Middle frontal gyrus (tissue), 1 donor: ENCODE data around the gene NSUN5.
"Not testable (repeated sequence)": the region's sequence is repeated elsewhere in the genome, so short reads cannot be mapped to it uniquely, and the experiment has no call there.

Experiments
- DNase-seq: peaks from one replicate; pipeline ENCODE4 v3.0.0-alpha.2; 2015; ENCODE audit warnings: low spot score; ENCODE audit errors: extremely low spot score

NSUN5 gene

DNA sequence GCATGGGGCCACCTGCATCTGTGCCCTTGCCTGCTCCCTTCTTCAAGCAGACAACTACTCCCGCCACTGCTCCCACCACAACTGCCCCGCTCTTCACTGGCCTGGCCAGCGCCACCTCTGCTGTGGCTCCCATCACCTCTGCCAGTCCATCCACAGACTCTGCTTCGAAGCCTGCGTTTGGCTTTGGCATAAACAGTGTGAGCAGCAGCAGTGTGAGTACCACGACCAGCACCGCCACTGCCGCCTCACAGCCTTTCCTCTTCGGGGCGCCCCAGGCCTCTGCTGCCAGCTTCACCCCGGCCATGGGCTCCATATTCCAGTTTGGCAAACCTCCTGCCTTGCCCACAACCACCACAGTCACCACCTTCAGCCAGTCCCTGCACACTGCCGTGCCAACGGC is 11.4 kb downstream of the NSUN5 start:
- not testable (repeated sequence) for DNase-seq

DNA sequence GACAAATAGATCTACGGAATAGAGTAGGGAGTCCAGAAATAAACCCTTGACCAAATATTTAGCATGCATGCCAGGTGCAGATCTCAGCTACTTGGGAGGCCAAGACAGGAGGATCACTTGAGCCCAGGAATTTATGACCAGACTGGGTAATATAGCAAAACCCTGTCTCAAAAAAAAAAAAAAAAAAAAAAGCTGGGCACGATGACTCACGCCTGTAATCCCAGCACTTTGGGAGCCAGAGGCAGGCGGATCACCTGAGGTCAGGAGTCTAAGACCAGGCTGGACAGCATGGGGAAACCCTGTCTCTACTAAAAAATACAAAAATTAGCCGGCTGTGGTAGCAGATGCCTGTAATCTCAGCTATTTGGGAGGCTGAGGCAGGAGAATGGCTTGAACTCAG is 31.4 kb downstream of the NSUN5 start:
- not testable (repeated sequence) for DNase-seq

DNA sequence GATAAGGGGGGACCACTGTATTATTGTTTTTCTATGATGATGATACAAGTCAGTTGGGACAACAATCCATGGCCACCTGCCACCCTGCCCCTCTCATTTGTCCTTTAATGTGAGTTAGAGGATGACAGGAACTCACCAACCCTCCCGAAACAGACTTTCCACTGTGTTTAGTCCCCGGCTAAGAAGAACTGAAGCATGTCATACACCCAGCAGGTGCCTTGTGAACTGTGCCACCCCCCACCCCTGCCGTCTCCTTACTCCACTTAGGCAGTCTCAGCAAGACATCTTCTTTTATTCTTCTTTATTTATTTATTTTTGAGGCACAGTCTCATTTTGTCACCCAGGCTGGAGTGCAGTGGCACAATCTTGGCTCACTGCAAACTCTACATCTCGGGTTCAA is 40.8 kb downstream of the NSUN5 start:
- not testable (repeated sequence) for DNase-seq

DNA sequence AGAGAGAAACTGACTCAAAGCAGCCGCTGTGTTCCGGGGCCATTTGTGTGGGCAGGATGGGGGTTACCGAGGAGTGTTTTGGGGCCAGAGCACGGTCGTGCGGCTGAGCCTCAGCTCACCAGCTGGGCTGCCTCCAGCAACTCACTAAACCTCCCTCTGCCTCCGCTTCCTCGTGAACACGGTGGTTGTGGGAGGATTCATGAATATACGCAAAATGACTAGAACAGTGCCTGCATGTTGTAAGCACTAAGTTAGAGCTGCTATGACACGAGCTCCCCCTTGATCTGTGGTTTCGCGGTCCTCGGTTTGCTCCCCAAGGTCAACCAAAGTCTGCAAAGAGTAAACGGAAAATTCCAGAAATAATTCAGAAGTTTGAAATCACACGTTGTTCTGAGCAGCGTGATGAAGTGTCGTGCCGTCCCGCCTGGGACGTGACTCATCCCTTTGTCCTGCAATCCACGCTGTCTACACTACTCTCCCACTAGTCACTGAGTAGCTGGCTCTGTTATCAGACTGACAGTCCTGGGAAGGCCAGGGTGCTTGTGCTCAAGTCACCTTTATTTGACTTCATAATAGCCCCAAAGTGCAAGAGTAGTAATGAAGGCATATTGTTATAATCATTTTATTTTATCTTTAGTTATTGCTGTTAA is 41.8 kb downstream of the NSUN5 start:
- DNase-seq = not testable (repeated sequence)

DNA sequence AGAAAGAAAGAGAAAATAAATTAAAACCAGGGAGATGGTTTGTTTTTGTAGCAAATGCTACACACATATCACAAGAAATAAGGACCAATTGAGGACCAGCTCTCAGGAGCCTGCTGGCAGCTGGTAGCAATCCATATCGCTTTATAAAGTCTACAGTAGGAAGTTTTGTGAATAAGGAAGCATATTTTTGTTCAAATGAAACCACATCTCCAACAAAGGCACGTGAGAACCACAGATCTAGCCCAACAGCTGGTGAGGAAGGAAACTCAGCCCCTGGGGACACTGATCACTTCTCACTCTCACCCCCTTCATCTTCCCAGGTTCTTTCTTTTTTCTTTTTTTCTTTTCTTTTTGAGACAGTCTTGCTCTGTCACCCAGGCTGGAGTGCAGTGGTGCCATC is 46.2 kb downstream of the NSUN5 start:
- not testable (repeated sequence) for DNase-seq
